Coronary artery (tissue), 2 donors: ENCODE measurements around the gene IL2RG.

ENCODE experiments used
- DNase-seq: peaks from one replicate; pipeline ENCODE4 v3.0.0-alpha.2; 2017; ENCODE audit warnings: low spot score
- H3K27ac ChIP-seq, 2 donors: fragments of 200-600 bp; sonication (generic); one replicate each; pipeline ENCODE4 v1.5.1; 2016 to 2019
- H3K4me3 ChIP-seq: fragments of 200-600 bp; sonication (generic); 2 replicates; pipeline ENCODE4 v1.5.1; 2016; ENCODE audit warnings: mild to moderate bottlenecking, moderate library complexity
- TF ChIP-seq, protein P1 (sequence below): fragments of 200-600 bp; sonication (generic); IDR thresholded peaks from one replicate; pipeline ENCODE4 v1.5.1; 2019; ENCODE audit warnings: antibody characterized with exemption

The IL2RG gene

DNA sequence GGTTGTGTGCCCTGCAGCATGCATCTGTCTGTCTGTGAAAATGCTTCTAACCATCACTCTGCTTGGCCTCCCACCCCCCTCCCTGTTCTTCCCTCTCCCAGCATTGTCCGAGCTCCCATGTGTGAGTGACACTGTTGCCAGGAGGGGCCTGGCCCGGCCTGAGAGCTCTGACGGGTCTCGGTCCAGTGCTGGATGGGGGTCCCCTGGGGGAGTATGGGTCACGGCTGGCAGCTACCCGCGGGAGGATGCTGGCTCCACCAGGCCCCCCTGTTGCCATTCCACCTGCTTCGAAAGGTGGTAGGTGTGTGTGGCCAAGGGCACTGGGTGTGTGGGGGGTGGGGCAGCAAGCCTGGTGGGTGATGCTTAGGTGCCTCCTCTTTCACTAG, 36.9 kb upstream of the IL2RG start:
- H3K27ac ChIP-seq, result no peak overlapping the region
- H3K4me3 ChIP-seq, result no peak overlapping the region
- DNase-seq, result no peak

DNA sequence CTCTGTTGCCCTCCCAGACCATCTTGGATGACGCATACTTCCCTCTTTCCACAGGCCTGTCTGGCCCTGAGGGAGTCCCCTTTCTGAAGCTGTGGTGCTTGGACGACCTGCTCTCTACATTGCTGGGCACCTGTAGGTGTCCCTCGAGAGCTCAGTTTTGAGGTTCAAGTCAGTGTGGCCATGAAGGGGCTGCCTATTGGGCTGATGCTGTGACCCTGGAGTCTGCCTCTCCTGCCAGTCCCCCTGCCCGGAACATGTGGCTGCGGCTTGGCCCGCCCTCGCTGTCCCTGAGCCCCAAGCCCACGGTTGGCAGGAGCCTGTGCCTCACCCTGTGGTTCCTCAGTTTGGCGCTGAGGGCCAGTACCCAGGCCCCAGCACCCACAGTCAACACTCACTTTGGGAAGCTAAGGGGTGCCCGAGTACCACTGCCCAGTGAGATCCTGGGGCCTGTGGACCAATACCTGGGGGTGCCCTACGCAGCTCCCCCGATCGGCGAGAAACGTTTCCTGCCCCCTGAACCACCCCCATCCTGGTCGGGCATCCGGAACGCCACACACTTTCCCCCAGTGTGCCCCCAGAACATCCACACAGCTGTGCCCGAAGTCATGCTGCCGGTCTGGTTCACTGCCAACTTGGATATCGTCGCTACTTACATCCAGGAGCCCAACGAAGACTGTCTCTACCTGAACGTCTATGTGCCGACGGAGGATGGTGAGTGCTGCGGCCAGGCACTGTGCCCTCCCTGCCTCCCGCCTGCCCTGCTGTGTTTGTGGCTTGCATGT, 36.3 kb upstream of the IL2RG start:
- no peak overlapping the region for H3K27ac ChIP-seq
- TF ChIP-seq, protein P1, sequence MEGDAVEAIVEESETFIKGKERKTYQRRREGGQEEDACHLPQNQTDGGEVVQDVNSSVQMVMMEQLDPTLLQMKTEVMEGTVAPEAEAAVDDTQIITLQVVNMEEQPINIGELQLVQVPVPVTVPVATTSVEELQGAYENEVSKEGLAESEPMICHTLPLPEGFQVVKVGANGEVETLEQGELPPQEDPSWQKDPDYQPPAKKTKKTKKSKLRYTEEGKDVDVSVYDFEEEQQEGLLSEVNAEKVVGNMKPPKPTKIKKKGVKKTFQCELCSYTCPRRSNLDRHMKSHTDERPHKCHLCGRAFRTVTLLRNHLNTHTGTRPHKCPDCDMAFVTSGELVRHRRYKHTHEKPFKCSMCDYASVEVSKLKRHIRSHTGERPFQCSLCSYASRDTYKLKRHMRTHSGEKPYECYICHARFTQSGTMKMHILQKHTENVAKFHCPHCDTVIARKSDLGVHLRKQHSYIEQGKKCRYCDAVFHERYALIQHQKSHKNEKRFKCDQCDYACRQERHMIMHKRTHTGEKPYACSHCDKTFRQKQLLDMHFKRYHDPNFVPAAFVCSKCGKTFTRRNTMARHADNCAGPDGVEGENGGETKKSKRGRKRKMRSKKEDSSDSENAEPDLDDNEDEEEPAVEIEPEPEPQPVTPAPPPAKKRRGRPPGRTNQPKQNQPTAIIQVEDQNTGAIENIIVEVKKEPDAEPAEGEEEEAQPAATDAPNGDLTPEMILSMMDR, result no peak
- no peak for DNase-seq
- H3K4me3 ChIP-seq, result no peak overlapping the region

More for the DNA sequence above, 36.9 kb upstream of the IL2RG start:
- TF ChIP-seq, protein P1, result no peak

GRCh38 chrX:71144651-71145050, 33.3 kb upstream of the IL2RG start, which contains the start of gene NLGN3:
Gene NLGN3 (plus strand): TSS chrX:71144841. CDS start chrX:71147750, 2,909 bp downstream.
- peak within 1 kb of the TSS; percentile 65 for H3K4me3 ChIP-seq
- no peak for DNase-seq
- TF ChIP-seq, protein P1, result no peak
- H3K27ac ChIP-seq, result peak within 1 kb of the TSS; percentile 5 to 57

DNA sequence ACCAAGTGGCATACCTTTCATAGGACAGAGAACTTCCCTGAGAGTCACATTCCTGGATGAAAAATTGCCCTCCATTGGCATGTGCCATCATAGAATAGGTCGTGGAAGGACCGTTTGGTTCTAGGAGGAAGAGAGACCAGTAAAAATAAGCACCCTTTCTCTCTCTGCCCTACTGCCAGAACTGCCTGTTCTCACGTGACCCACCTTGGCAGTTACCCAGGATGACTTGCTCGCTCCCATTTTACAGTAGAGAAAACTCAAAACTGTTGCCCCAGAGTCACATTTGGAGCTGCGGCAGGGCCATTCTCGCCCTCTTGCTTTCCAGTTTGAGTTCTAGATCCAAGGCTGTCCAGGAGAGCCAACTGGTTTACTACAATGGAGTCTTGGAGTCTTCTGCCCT, 32.1 kb upstream of the IL2RG start:
- Histone ChIP-seq H3K4me3 (no peak overlapping the region), H3K27ac (peak overlapping the region; percentile 4 to 5)
- TF ChIP-seq, protein P1, result no peak
- no peak for DNase-seq

GRCh38 chrX:71140440-71140839, 29.1 kb upstream of the IL2RG start:
- TF ChIP-seq, protein P1, result no peak
- DNase-seq, result no peak
- Histone ChIP-seq H3K4me3 (no peak overlapping the region), H3K27ac (no peak overlapping the region)

GRCh38 chrX:71131510-71131909, 20.1 kb upstream of the IL2RG start:
- H3K4me3 ChIP-seq, result no peak overlapping the region
- DNase-seq, result no peak
- TF ChIP-seq, protein P1, result no peak
- H3K27ac ChIP-seq, result no peak overlapping the region
